Germinal center (tissue), 1 donor: ENCODE results near the gene NFATC4.
"Not testable (repeated sequence)": the region's sequence is repeated elsewhere in the genome, so short reads cannot be mapped to it uniquely, and the experiment has no call there.

Experiments used
- DNase-seq: peaks from one replicate; pipeline ENCODE4 v3.0.0; 2012; ENCODE audit warnings: mixed read lengths, low spot score

Gene NFATC4

GRCh38 chr14:24367514-24368211 lies at the start of gene NFATC4:
TSS of gene NFATC4 (plus strand) at chr14:24368184. CDS start at chr14:24368341, 157 bp downstream.
- DNase-seq = peak; percentile 76

- DNase-seq = no peak
Measured at GRCh38 chr14:24321212-24321975, 46.6 kb upstream of the NFATC4 start.

GRCh38 chr14:24322672-24323071 lies 45.3 kb upstream of the NFATC4 start:
- no peak for DNase-seq

GRCh38 chr14:24323341-24323740 lies 44.6 kb upstream of the NFATC4 start:
- no peak for DNase-seq

GRCh38 chr14:24324024-24324423 lies 44.0 kb upstream of the NFATC4 start:
- no peak for DNase-seq

- DNase-seq = no peak
Measured at GRCh38 chr14:24325041-24325530, 42.9 kb upstream of the NFATC4 start.

GRCh38 chr14:24325963-24326362 lies 42.0 kb upstream of the NFATC4 start:
- DNase-seq = no peak

GRCh38 chr14:24327303-24327702 lies 40.7 kb upstream of the NFATC4 start:
- no peak for DNase-seq

- not testable (repeated sequence) for DNase-seq
Measured at GRCh38 chr14:24327914-24328313, 40.1 kb upstream of the NFATC4 start.

- no peak for DNase-seq
Measured at GRCh38 chr14:24329073-24329663, 38.8 kb upstream of the NFATC4 start.

- no peak for DNase-seq
Measured at GRCh38 chr14:24329736-24330135, 38.2 kb upstream of the NFATC4 start.

- DNase-seq = no peak
Measured at GRCh38 chr14:24330973-24331674, 36.9 kb upstream of the NFATC4 start.

GRCh38 chr14:24331731-24332267 lies 36.2 kb upstream of the NFATC4 start:
- no peak for DNase-seq

GRCh38 chr14:24332268-24332993 lies 35.6 kb upstream of the NFATC4 start:
- peak; percentile 94 for DNase-seq

- DNase-seq = no peak
Measured at GRCh38 chr14:24334431-24335291, 33.3 kb upstream of the NFATC4 start, which contains the start of gene ADCY4. TSS of gene ADCY4 (minus strand) at chr14:24335071. CDS start at chr14:24334652, 419 bp downstream.

GRCh38 chr14:24335461-24336171 lies 32.4 kb upstream of the NFATC4 start:
- no peak for DNase-seq

GRCh38 chr14:24337144-24337823 lies 30.7 kb upstream of the NFATC4 start:
- no peak for DNase-seq

- DNase-seq = no peak
Measured at GRCh38 chr14:24337824-24338175, 30.2 kb upstream of the NFATC4 start.

- DNase-seq = no peak
Measured at GRCh38 chr14:24338843-24339242, 29.1 kb upstream of the NFATC4 start.
